PC-9 (cell line): ENCODE results near the gene PIP5K1B. TPM values are rescaled to one million over a fixed set of nuclear protein-coding genes. Genes with fewer than 3 reads are reported as not detected.

Experiments used
- BruUV-seq: library from RNA; stranded (reverse); fragments of 400-500 nt; replicated peaks from 2 replicates; lab custom pipeline; 2021; lab: Mats Ljungman, UMichigan
- CTCF ChIA-PET: fragments of 300-600 bp; sonication (Branson Sonifier 250); formaldehyde crosslinking; loops from one replicate; lab custom pipeline; 2022; ENCODE audit warnings: antibody characterized with exemption; lab: Charles Lee
- POLR2A ChIA-PET: fragments of 300-600 bp; sonication (Branson Sonifier 250); formaldehyde crosslinking; loops from one replicate; lab custom pipeline; 2022; ENCODE audit warnings: antibody characterized with exemption; ENCODE audit not compliant: unreplicated experiment; lab: Charles Lee
- DNase-seq, 2 experiments: peaks; one replicate each; pipeline versions ENCODE4 v3.0.0 to v3.0.0-alpha.2; 2015 to 2022; ENCODE audit warnings: mixed read lengths in 1 of 2
- H2AFZ ChIP-seq: fragments of 200-600 bp; sonication (generic); 2 replicates; pipeline ENCODE4 v1.8.1; 2017; ENCODE audit warnings: antibody characterized with exemption
- H3F3A ChIP-seq: fragments of 200-600 bp; sonication (generic); 2 replicates; pipeline ENCODE4 v1.8.1; 2017; ENCODE audit warnings: antibody characterized with exemption, mild to moderate bottlenecking, low read depth; ENCODE audit not compliant: insufficient read depth
- H3K27ac ChIP-seq: fragments of 200-600 bp; sonication (generic); 2 replicates; pipeline ENCODE4 v1.6.1; 2016; ENCODE audit warnings: mixed run types
- H3K27me3 ChIP-seq: fragments of 200-600 bp; sonication (generic); 2 replicates; pipeline ENCODE4 v1.6.1; 2016; ENCODE audit warnings: low read depth, mixed run types; ENCODE audit not compliant: insufficient read depth
- H3K36me3 ChIP-seq: fragments of 200-600 bp; sonication (generic); 2 replicates; pipeline ENCODE4 v1.6.1; 2016; ENCODE audit warnings: low read depth, mixed run types
- H3K4me1 ChIP-seq: fragments of 200-600 bp; sonication (generic); replicated peaks from 2 replicates; pipeline ENCODE4 v1.6.1; 2016; ENCODE audit warnings: mixed run types; ENCODE audit not compliant: insufficient read depth
- H3K4me2 ChIP-seq: fragments of 200-600 bp; sonication (generic); 2 replicates; pipeline ENCODE4 v1.6.1; 2017; ENCODE audit warnings: mixed run types
- H3K4me3 ChIP-seq: fragments of 200-600 bp; sonication (generic); 2 replicates; pipeline ENCODE4 v1.6.1; 2016; ENCODE audit warnings: mixed run types
- H3K79me2 ChIP-seq: fragments of 200-600 bp; sonication (generic); 2 replicates; pipeline ENCODE4 v1.6.1; 2017; ENCODE audit warnings: low read depth, mixed run types
- H3K9me2 ChIP-seq: fragments of 200-600 bp; sonication (generic); 2 replicates; pipeline ENCODE4 v1.8.1; 2017; ENCODE audit warnings: mild to moderate bottlenecking; ENCODE audit not compliant: insufficient read depth
- H3K9me3 ChIP-seq: fragments of 200-600 bp; sonication (generic); 2 replicates; pipeline ENCODE4 v1.8.1; 2016; ENCODE audit warnings: low read depth; ENCODE audit not compliant: insufficient read depth
- H4K20me1 ChIP-seq: fragments of 200-600 bp; sonication (generic); 2 replicates; pipeline ENCODE4 v1.8.1; 2017; ENCODE audit not compliant: insufficient read depth
- EZH2 ChIP-seq: fragments of 200-600 bp; sonication (generic); IDR thresholded peaks from 2 replicates; pipeline ENCODE4 v1.8.0; 2017; ENCODE audit warnings: antibody characterized with exemption, low read depth
- intact Hi-C: fragments of 100-400 bp; cut with micrococcal nuclease; formaldehyde crosslinking; loops from one replicate; pipeline ENCODE4 v1.10.0; 2022; ENCODE audit not compliant: unreplicated experiment
- total RNA-seq: library from RNA; stranded (reverse); gene quantifications from 2 replicates; pipeline ENCODE4 v1.2.3, GENCODE V29; 2021
- TF ChIP-seq, protein P1 (sequence below): fragments of 200-600 bp; sonication (generic); conservative IDR thresholded peaks from 2 replicates; pipeline ENCODE4 v1.6.1; 2017; ENCODE audit warnings: mixed run types, antibody characterized with exemption, mild to moderate bottlenecking, moderate library complexity

The PIP5K1B gene
- total RNA-seq, 1 experiment from 2014 or later = not detected

DNA sequence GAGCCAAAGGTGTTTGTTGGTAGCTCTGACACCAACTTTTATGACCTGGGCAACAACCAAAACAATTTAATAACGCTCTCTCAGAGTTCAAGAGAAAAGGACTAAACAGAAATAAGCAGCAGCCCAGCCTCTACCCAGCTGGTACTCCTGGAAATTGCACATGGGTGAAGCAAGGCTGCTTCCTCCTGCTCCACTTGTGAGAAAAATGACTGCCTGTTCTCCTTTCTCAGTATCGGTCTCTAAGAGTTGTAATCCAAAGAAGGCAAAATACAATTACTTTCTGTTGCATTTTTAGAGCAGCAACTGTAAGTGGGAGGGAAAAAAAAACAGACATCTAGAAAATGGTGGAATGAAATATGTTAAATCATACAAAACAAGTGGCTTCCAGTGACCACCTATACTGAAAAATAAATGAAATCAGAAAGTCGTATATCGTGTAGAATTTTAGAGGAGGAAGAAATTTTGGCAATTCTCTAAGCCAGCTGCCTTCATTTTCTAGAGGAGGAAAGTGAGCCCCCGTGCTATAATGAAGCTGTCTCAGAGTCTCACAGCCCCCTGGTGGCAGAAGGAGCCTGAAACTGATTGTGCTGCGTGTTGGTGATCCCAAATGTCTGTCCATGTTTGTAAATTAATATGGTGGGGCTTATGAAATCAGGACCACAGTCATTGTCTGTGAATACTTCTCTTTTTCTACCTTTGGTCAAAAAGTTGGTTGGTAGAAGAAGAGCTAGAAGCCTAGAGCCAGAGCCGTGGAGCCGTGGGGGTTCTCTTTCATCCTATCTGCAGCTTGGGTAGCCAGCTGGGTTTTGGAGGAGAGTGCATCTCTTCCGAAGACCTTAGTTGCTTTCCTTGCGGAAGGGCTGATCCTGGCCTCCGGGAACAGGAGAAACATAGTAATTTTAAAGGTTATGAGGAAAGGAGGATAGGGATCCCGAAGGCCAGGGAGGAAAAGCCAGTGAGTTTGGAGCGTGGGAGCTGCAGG lies 139.9 kb downstream of the PIP5K1B start:
- Histone ChIP-seq H3K4me1 (no peaks in the 10 kb centered on the region), H3K9me3 (no peaks in the 10 kb centered on the region), H3K79me2 (no peaks in the 10 kb centered on the region), H3K4me2 (no peak overlapping the region), H3K27ac (no peak overlapping the region), H3K27me3 (peaks cover 36% of the 10 kb centered on the region), H3F3A (no peaks in the 10 kb centered on the region), H4K20me1 (no peaks in the 10 kb centered on the region), H3K36me3 (no peaks in the 10 kb centered on the region), H3K9me2 (no peaks in the 10 kb centered on the region), H3K4me3 (no peak overlapping the region), H2AFZ (no peak overlapping the region)
- intact Hi-C loops = loop anchor here (10.0 kb wide), 1 partner anchor 260 kb away; no protein-coding TSS in a partner anchor
- CTCF ChIA-PET = no interaction called here
- BruUV-seq = no TSS peak
- peak in 1 of 2 experiments; percentile 6 for DNase-seq
- TF ChIP-seq, protein P1, sequence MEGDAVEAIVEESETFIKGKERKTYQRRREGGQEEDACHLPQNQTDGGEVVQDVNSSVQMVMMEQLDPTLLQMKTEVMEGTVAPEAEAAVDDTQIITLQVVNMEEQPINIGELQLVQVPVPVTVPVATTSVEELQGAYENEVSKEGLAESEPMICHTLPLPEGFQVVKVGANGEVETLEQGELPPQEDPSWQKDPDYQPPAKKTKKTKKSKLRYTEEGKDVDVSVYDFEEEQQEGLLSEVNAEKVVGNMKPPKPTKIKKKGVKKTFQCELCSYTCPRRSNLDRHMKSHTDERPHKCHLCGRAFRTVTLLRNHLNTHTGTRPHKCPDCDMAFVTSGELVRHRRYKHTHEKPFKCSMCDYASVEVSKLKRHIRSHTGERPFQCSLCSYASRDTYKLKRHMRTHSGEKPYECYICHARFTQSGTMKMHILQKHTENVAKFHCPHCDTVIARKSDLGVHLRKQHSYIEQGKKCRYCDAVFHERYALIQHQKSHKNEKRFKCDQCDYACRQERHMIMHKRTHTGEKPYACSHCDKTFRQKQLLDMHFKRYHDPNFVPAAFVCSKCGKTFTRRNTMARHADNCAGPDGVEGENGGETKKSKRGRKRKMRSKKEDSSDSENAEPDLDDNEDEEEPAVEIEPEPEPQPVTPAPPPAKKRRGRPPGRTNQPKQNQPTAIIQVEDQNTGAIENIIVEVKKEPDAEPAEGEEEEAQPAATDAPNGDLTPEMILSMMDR = peak; percentile 54; the same call in 1 of the 2 replicates
- no peak for TF ChIP-seq EZH2
- POLR2A ChIA-PET = no interaction called here

DNA sequence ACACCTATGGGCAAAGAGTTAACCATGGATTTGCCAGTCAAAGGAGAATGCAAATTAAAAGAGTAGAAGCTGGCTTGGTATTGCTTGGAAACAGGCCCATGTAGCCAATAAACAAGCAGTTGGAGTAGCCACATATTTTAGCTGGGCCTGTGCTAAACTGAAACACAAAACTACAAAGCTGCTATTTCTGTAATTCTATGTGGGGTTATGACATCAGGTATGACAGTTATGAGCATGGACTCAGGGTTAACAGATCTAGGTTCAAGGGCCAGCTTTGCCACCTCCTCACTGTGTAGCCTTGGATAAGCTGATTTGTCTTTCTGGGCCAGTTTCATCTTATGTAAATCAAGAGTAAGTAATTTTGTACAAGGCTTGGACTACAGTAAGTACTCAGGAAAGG lies 142.7 kb downstream of the PIP5K1B start:
- no peak overlapping the region for H2AFZ ChIP-seq
- H3K4me1 ChIP-seq = no peaks in the 10 kb centered on the region
- H3K27me3 ChIP-seq = peaks cover 35% of the 10 kb centered on the region
- no peaks in the 10 kb centered on the region for H3F3A ChIP-seq
- H3K36me3 ChIP-seq = no peaks in the 10 kb centered on the region
- no peak for DNase-seq
- no peak for TF ChIP-seq EZH2
- TF ChIP-seq, protein P1 = no peak
- CTCF ChIA-PET = no interaction called here
- no peaks in the 10 kb centered on the region for H3K9me2 ChIP-seq
- no peak overlapping the region for H3K4me3 ChIP-seq
- intact Hi-C loops = loop anchor here (10.0 kb wide), 1 partner anchor 263 kb away; no protein-coding TSS in a partner anchor
- POLR2A ChIA-PET = no interaction called here
- H3K4me2 ChIP-seq = no peak overlapping the region
- H4K20me1 ChIP-seq = no peaks in the 10 kb centered on the region
- H3K79me2 ChIP-seq = no peaks in the 10 kb centered on the region
- BruUV-seq = no TSS peak
- H3K9me3 ChIP-seq = no peaks in the 10 kb centered on the region
- H3K27ac ChIP-seq = no peak overlapping the region

DNA sequence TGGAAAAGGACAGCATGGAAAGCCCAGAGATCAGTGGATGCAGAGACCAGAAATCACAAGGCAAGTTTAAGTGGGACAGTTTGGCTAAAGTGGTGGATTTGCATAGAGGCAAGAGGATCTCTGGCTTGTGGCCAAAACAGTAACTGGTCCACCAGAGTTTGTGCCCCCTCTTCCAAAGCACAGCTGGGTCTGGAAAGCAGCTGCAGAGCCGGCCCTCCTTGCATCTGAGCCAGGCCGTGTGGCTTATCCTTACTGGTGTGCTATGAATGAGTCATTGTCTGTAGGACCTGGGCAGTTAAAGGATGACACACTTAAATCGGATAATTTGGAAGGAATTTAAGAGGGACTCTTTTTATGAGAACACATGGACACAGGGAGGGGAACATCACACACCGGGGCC lies 146.6 kb downstream of the PIP5K1B start:
- Histone ChIP-seq H3K27me3 (peaks cover 61% of the 10 kb centered on the region), H3K4me2 (no peak overlapping the region), H3K36me3 (no peaks in the 10 kb centered on the region), H3K27ac (no peak overlapping the region), H3K4me1 (no peaks in the 10 kb centered on the region), H2AFZ (no peak overlapping the region), H3F3A (no peaks in the 10 kb centered on the region), H3K79me2 (no peaks in the 10 kb centered on the region), H3K9me3 (no peaks in the 10 kb centered on the region), H4K20me1 (no peaks in the 10 kb centered on the region; the same call in 1 of the 2 replicates), H3K4me3 (no peak overlapping the region), H3K9me2 (no peaks in the 10 kb centered on the region)
- no peak for DNase-seq
- ChIA-PET POLR2A (no interaction called here), CTCF (no interaction called here)
- BruUV-seq = no TSS peak
- TF ChIP-seq, protein P1 = no peak
- TF ChIP-seq EZH2 = no peak
- intact Hi-C loops = no loop called here
